AG08396 (cell line): Measurements from ENCODE around the gene KRT37.
"Not testable (repeated sequence)": the region's sequence is repeated elsewhere in the genome, so short reads cannot be mapped to it uniquely, and the experiment has no call there.

Experiments used
- DNase-seq: peaks from one replicate; pipeline ENCODE4 v3.0.0; 2012; ENCODE audit warnings: low spot score, mixed read lengths

KRT37 gene

DNA sequence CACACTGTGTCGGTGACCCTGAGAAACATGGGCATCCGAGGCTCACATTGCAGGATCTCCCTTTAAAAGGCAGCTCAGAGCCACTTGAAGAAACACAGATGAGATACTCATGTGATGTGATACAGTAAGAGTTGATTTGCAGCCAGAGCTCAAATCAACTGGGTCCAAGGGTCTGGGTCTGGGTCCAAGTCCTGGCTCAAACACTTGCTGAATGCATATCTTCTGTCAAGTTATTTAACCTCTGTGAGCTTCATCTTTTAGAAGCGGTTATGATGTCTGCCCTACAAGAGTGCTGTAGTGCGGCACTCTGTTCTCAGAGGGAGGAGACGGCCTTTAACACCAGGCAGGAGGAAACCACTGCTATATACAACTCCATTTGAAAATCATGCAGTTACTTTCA, 10.0 kb upstream of the KRT37 start:
- DNase-seq: no peak

DNA sequence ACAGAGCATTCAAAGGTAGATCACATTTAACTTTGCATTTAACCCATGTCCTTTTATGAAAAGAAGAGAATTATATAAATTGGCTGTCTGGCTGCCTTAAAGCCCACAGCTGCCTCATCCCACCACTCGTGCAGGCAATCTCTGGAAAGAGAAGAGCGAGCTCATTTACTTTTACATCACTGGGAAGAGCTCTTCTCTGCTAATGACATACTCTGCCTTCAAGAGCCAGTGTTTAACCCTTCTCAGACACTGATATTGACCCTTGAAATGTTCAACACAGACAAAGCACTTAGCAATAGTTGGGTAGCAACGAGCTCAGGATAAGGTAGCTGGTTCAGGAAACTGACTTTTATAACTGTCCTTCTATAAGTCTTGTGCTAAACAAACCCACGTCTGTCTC, 9.6 kb upstream of the KRT37 start:
- no peak for DNase-seq

DNA sequence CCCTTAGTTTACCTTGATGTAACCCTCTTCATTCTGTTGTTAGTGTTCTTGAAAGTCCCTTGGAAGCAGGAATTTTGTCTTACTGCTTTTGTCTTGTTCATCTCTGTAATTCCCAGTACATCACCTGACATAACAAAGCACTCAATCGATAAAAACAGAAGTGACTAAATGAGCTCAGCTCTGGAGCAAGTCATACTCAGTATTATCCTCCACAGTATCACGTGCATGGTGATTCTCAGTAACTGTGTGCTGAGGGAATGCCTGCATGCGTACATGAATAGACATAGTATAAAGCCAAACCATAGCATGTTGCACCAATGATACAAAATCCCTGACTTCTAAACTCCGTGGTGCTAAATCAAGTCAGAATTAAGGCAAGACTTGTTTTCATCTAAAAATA, 9.2 kb upstream of the KRT37 start:
- DNase-seq: no peak

DNA sequence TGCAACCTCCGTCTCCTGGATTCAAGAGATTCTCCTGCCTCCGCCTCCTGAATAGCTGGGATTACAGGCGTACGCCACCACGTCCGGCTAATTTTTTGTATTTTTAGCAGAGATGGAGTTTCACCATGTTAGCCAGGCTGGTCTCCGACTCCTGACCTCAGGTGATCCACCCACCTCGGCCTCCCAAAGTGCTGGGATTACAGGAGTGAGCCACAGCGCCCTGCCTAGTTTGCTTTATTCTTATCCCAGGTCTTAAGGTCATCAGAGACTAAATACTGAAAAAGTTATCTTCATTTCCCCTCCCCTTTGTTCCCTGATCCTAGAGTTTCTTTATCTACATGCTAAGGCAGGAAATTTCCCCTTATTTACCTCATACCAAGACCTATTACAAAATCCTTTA, 6.0 kb upstream of the KRT37 start:
- DNase-seq: not testable (repeated sequence)

DNA sequence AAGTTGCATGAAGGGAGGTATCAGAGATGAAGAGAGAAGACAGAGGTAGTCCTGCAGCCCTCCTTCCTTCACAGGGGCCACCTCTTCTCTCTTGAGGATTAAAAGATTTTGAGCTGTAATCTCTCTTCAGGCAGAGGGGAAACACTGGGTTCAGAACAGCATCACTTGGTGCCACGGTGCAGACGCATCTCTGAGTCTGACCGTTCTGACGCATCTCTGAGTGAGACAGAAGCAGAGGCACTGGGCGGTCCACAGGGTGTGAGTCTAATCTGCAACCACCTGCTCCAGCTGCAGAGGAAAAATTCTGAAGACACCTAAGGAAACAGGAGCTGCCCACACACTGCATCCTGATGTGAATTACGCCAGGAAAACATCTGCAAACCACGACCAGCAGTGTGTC, 5.3 kb upstream of the KRT37 start:
- no peak for DNase-seq

DNA sequence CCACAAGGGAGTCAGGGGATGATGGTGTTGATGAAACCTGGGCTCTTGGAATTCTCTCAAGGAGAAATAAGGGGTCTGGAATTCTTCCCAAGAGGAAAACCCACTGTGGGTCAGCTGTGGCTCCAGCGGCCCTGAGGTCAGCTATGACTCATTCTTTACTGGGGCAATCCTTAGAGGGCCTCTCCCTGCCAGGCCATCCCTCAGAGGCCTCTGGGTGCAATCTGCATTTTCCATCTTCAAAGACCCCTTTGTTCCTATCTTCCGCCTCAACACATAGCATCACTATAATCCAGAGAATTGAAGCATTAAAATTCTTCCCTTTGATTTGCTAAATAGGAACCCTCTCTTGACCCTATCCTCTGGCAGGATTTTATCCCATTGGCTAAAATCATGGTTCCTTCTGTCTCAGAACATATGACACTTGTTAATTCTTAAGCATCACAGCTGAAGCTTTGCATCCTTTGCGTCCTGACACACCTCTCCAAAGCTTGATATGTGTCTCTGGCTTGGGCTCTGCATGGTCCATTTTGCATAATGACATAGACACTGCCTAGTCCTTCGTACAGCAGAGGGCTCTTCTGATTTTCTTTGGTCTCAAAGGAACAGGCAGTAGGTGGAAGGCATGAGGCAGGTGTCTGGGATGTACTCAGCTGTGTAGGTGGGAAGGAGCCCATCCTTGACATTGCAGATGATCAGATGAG, 4.4 kb upstream of the KRT37 start:
- no peak for DNase-seq

DNA sequence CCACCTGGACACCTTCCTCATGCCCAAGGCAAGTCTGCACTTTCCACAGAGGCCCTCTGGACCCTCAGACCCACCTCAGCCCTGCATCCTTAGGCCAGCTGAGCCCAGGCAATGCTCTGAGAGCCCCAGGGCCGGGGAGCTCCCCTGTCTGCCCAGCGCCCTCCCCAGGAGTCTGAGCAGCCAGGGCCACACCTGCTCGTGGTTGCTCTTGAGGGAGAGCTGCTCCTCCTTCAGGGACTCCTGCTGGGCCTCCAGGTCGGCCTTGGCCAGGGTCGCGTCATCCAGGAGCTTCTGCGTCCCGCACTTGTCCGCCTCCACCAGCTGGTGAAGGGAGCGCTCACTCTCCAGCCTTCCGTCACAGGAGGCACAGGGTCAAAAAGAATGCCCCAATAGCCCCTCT, 1.8 kb downstream of the KRT37 start:
- DNase-seq: not testable (repeated sequence)

DNA sequence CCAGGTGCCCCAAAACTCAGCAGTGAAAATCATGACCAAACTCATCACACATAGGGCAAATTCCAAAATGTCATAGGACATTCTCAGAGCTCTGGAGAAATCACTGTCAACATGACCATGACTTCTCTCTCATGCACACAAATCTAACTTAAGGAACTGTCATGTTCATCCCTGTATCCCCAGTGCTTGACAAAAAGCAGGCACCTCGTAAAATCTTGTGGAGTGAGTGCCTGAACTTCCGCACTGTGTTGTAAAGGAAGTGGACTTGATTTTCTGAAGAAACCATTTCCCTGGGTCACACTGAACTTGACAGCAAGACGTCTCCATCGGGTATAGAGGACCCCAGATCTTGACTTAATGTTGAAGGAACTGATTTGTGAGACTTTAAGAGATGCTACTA, 2.8 kb downstream of the KRT37 start:
- no peak for DNase-seq

DNA sequence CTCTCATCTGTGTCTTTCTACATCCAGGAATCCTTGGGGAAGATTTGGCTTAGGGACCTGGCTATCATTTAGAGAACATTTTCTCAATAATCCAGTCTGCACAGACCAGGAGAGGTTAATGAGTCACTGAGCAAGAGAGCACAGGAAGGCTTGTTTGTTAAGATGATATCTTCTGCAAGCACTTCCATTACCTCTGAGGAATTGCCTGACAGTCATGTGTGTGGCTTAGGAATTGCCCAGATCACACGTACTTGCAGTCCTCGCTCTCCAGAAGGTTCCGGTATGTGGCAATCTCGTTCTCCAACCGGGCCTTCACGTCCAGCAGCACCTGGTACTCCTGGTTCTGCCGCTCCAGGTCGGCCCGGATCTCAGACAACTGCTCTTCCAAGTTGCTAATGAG, 3.3 kb downstream of the KRT37 start:
- DNase-seq: no peak

DNA sequence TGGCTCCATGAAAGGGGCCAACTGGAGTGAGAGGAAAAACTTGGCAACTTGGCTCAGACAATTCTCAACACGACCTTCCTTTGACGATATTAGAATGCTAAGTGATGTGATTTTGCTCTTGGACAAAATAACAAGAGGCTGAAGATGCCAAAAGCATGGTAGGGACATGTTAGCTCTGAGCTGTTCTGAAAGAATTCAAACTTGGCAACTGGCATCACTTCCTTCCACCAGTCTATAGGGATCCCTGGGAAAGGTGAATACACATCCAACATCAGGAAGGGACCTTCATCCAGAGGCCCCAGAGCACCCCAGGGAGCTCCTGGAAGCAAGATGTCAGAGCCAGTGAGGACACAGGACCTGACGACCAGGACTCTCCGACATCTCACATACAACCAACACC, 4.3 kb downstream of the KRT37 start:
- no peak for DNase-seq

DNA sequence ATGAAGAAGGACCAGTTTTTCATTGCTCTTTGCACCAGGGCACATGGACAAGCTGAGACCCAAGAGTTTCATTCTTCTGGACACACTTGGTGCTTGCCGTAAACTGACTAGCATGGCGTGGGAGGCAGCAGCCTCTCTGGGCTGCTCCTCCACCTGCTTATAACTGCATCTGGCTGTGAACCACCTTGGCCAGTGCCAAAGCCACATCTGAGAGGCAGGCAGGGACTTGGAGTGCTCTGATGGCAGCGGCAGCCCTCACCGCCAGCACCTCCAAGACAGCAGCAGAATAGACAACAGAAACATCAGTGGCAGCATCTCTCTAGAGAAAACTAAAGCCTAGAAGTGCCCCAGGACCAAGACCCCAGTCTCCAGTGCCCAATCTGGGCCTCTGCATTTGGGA, 4.7 kb downstream of the KRT37 start:
- no peak for DNase-seq

DNA sequence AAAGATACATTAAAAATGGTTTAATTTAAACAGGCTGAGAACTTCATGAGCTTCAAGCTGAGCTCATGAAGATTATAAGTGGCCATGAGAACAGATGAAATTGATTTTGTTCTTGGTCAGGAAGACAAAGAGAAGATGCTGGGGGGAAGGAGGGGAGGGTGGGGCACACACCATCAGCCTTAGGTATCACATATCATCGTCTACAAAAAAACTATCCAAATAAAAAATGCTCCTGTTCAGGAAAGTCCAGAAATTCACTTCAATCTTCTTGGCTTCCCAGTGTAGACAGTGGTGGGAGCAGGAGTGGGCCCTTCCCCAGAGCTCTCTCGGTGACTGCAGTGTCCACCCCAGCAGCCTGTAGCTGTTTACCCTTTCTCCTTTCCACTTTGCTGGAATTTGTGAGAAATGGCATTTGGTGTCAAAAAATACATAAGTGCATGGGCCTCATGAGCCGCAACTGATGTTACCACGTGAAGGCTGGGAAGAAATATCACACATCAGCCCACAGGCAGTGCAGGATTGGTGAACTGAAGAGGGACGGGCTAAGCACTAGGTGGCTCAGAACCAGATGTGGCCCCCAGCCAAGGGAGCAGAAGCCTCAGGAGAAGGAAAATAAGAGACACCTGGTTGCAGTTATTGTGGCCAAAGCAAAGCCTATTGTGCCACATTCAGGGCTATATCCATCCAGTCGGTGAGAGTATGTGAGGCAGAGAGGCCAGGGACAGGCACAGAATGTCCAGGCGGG, 6.1 kb downstream of the KRT37 start:
- no peak for DNase-seq

DNA sequence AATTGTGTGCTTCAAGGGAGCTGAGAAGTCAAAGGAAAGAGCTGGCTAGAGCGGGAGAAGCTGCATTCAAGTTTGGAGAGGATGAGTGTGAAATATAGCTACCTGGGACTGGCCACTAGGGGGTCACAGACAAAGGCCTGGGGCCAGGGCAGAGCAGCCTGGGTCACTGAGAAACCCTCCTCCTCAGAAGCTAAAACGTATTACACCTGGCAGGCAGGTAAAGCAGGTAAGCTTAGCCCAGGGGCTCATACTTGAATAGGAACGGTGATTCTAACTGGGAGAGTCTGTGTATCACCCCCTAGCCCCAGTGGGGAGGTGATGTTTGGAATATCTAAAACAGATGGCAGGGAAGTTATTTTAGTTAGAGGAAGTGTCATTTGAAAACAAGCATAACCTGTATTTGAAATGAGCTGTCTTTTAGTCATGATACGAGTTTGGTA, 6.8 kb downstream of the KRT37 start:
- no peak for DNase-seq

DNA sequence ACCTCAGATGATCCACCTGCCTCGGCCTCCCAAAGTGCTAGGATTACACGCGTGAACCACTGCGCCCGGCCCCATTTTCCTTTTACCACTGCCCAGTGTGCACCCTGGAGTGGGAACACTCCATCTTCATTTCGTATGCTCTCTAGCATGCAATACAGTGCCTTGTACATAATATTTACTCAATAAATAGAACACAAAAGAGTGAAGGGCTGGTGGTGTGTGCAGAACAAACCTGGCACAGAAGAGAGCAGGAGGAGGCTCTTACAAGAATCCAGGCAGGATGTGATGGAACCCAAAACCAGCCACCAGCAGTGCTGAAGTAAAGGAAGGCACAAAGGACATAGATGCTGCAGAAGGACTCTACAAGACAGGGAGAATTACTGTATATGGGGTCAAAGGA, 7.3 kb downstream of the KRT37 start:
- no peak for DNase-seq

DNA sequence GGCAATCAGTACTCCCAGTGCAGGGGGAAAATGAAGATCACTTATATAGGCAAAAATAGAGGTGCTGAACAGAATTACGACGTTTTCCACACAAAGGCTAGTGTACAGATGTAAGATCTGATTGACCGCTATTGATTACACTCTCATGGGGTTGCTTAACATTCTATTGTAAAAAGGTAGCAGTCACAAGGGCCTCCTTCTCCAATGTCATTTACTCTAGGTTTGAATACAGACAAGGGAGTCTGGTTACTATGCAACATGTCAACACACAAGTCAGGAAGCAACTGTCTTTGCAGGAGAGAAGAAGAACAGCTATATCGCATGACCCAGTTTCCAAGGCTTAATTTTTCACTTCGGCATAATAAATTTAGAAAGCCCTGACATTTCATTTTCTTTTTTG, 7.9 kb downstream of the KRT37 start:
- DNase-seq: no peak

DNA sequence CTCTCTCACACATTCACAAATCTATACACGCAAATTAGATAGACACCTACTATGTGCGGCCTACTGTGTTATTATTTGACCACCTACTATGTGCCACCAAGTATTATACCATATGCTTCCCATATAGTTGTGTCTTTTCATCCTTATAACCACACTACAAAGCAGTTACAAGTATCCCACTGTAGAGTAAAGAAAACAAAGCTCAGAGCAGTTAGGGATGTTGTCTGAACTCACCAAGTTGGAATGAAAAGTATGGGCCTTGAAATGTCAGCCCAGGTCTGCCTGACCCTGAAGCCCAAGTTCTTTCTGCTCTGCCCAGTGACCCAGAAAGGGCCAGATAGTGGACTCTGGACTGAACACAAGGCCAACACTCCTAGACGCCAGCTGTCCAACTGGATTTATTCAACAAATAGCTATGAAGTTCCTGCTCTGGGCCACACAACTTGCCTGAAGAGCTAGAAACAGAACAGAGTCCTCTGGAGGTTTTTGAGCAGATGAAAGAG, 8.5 kb downstream of the KRT37 start:
- DNase-seq: peak; percentile 60

DNA sequence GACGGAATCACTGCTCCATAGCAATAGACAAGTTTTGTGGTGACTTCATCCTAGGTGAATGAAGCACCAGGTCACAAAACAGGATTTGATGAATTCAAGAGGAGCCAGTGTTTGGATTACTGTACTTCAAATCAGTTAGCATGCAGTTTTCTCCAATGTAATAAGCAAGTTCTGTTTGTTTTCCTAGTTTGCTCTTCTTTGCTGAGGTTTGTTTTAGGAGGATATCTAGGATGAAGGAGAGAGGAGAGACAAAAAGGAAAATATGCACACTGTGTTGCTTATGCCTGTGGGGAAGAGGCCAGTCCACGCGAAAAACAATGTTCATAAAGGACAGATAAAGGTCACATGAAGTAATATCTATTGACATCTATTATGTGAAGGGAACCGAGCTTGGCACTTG, 9.0 kb downstream of the KRT37 start:
- no peak for DNase-seq

DNA sequence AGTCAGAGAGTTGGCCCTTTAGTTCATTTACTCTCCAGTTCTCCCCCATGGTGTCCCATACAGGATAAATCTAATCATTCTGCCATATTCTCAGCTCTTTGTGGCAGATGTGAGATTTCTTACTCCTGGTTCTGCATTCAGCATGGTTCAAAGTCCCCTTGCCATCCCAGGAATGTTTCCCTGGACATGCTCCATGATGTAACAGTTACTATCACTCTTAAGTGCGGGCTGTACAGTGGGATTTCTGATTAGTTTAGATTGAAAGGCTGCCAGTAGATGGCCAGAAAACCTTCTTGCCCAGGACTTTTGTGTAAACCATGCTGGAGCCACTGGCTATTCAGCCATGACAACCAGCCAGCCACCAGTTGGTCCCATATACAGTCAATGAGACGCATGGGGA, 10.4 kb downstream of the KRT37 start:
- no peak for DNase-seq

DNA sequence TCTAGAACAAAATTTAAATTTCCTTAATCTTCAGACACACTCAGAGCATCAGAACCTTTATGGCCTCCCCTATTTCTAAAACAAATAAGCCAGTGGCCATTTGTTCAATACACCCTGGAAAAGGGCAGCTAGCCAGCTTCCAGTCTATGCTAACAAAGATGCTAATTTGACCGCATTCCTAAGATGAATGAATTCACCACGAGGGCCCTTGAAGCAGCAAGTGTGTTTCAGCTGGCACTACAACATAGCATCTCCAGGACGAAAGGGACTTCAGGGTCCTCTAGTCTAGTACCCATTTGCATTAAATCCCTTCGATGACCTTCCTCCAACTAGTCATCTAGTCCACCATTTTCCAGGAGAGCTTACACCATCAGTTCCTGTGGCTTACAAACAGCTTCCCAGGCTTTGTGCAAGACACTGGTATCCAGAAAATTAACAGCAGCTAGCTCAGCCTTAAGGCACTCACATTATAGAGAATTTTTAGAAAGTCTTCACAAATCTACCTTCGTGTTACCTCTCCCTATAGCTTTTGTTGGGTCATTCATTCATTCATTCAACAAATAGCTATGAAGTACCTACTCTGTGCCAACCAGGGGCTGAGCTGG, 10.9 kb downstream of the KRT37 start:
- no peak for DNase-seq

DNA sequence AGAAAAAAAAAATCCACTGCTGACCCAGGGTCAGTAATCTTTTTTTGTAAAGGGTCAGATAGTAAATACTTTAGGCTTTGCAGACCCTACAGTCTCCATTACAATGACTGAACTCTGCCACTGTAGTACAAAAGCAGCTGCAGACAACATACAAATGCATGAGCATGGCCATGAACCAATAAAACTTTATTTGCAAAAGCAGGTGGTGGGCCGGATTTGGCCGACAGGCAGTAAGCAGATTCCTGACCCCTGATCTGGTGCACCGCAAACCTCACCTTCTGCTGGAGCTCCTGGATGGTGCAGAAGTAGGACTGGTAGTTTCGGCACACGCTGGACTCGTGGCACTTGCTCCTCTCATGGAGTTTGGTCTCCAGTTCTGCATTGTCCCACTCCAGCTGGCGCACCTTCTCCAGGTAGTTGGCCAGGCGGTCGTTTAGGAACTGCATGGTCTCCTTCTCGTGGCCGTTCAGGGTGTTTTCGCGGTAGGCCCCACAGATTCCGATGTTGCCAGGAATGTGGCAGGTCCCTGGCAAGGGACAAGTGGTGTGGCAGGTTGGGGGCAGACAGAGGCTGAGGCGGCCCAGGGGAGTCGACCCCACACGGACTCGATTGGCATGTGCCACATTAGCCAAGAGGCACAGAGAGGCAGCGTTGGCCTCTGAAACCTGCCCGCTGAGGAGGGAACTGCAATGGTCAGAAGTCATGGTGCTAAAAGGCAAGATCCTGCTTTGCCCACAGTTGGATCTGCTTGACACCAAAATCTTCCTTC, 13.1 kb downstream of the KRT37 start:
- no peak for DNase-seq

DNA sequence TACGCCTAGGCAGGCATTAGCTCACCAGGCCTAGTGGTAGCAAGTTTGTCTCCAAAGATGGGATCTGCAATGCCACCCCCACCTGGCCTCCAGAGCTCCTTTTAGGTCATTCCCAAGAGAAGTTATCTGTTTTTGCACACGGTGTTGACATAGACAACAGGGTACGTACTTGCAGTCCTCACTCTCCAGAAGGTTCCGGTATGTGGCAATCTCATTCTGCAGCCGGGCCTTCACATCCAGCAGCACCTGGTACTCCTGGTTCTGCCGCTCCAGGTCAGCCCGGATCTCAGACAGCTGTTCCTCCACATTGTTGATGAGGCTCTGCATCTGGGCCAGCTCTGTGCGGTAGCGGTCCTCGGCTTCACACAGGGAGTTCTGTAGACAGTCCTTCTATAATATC, 17.2 kb downstream of the KRT37 start:
- DNase-seq: no peak

DNA sequence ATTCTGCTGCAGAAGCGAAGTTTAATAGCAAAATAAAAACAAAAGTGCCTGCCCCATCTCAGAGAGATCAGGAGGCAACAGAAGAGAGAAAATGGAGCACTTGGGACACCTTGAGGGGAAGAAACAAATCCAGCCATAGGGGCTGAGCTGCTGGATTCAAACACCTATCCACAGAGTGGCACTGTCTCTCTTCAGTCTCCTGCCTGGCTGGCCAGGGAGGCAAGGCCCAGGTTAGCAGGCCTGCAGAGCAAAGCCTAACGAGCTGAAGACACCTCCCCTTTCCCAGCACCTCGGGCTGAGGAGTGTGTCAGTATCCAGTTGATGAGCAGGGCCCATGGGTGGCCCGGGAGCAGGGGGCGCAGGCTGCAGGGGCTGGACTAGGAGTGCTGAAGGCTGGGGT, 18.2 kb downstream of the KRT37 start:
- DNase-seq: no peak
